Renal pelvis (tissue), 4 donors: ENCODE results near the gene GSTP1. TPM values are rescaled to one million over a fixed set of nuclear protein-coding genes. Genes with fewer than 3 reads are reported as not detected.
"Not testable (repeated sequence)": the region's sequence is repeated elsewhere in the genome, so short reads cannot be mapped to it uniquely, and the experiment has no call there.

Experiments
- DNase-seq: peaks from one replicate; pipeline ENCODE4 v3.0.0-alpha.2; 2013
- polyA plus RNA-seq, 3 donors: library from polyadenylated mRNA; unstranded; fragments of 120-200 nt; gene quantifications; one replicate each; pipeline ENCODE4 v1.2.1, GENCODE V29; 2013; ENCODE audit not compliant: insufficient read length in 3 of 3

Gene GSTP1
- polyA plus RNA-seq, 3 donors, result 728 to 847 (median 806) TPM

DNA sequence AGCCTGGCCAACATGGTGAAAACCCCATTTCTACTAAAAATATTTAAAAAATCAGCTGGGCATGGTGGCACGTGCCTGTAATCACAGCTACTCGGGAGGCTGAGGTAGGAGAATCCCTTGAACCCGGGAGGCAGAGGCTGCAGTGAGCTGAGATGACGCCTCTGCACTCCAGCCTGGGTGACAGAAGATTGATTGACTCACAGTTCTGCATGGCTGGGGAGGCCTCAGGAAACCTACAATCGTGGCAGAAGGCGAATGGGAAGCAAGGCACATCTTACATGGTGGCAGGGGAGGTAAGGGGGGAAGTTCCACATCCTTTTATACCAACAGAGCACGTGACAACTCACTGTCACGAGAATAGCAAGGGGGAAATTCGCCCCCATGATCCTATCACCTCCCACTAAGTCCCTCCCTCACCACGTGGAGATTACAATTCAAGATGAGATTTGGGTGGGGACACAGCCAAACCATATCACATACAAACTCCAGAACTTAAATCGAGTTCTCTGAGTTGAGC lies 5.3 kb downstream of the GSTP1 start:
- not testable (repeated sequence) for DNase-seq

DNA sequence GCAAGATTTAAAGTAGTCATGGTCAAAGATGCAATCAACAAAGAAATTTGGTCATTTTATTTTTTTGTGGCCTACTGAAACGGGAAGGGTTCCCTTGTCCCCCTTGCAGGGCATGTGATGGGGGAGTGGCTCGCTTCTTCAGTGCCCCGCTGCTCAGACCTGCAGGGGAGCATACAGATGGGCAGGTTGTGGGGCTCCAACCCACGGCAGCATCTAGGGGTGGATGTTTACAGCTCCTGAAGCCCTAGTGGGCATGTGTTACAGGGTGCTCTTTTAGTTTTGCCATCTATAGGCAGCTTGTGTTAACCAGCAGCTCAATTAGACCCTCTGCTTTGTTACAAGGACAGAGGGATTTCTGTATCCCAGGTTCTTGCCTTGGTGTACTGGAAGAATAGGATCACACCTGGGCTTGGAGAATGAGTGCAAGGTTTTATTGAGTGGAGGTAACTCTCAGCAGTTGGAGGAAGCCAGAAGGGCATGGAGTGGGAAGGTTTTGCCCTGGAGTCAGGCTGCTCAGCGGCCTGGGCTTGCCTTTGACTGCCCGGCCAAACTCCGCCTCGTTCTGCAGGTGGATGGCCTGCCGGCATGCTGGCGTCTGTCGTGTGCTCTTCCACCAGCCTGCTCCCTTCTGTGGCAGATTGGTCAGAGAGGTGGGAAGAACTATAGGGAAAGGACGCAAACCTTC lies 9.4 kb downstream of the GSTP1 start:
- DNase-seq, result no peak

DNA sequence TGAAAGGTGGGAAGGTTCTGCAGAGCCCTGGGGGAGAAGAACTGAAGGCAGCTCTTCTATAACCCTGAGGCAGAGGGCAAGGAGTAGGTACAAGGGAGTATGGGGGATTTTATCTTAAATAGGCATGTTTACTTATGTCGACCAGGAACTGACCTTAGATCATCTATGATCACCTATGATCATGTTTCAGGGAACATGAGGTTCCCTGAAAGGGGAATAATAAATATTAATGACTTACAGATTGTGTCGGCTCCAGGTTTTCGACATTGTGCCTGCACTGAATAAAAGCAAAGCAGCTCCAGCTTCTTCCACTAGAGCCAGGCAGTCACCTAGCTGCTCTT lies 9.9 kb downstream of the GSTP1 start:
- DNase-seq, result no peak

DNA sequence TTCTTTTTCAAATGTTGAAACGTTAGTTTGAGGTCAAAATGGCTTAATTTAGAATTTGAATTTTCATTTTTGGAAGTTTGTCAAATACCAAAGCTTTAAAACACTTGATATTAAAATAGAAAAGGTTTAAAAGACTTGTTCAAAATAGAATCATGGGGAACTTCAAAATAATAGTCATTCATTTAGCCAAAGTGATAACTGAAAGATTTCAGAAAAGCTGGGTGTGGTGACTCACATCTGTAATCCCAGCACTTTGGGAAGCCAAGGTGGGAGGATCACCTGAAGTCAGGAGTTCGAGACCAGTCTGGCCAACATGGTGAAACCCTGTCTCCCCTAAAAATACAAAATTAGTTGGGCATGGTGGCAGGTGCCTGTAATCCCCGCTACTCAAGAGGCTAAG lies 10.9 kb downstream of the GSTP1 start:
- no peak for DNase-seq

DNA sequence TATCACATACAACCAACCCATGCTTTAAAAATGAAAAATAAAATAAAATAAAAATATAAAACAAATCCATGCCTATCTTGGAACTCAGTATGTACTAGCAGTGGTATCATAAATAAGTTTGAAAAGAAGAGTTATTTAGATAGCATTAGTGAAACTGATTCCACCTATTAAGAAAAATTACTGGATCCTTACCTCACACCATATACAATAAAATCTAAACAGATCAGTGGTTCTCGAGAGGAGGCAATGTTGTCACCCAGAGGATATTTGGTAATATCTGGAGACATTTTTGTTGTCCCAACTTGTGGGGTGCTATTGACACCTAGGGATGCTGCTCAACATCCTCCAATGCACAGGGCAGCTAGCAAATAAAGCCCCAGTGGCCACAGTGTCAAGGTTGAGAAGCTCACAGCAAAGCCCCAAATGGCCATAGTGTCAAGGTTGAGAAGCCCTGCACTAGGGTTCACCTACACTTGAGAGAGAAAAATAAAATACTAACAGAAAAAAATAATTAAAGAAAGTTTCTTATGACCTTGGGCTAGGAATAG lies 13.2 kb downstream of the GSTP1 start:
- no peak for DNase-seq

DNA sequence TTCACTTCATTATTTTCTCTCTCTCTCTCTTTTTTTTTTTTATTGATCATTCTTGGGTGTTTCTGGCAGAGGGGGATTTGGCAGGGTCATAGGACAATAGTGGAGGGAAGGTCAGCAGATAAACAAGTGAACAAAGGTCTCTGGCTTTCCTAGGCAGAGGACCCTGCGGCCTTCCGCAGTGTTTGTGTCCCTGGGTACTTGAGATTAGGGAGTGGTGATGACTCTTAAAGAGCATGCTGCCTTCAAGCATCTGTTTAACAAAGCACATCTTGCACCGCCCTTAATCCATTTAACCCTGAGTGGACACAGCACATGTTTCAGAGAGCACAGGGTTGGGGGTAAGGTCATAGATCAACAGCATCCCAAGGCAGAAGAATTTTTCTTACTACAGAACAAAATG lies 13.8 kb downstream of the GSTP1 start:
- not testable (repeated sequence) for DNase-seq

DNA sequence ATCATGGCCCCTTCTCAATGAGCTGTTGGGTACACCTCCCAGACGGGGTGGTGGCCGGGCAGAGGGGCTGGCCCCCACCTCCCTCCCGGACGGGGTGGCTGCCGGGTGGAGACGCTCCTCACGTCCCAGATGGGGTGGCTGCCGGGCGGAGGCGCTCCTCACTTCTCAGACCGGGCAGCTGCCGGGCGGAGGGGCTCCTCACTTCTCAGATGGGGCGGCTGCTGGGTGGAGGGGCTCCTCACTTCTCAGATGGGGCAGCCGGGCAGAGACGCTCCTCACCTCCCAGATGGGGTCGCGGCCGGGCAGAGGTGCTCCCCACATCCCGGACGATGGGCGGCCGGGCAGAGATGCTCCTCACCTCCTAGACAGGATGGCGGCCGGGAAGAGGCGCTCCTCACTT lies 14.4 kb downstream of the GSTP1 start:
- DNase-seq, result not testable (repeated sequence)

DNA sequence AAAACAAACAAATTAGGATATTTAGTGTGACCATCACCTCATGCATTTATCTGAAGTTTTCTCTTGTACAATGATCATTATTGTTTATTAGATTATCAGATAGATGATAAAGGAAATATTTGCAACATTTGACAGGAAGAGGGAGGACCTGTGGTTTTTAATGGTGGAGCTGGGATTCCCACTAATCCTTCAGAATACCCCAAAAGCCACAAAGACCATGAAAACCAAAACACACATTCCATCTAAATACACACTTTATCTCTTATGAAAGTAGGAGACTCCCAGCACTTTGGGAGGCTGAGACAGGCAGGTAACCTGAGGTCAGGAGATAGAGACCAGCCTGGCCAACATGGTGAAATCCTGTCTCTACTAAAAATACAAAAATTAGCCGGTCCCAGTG lies 15.5 kb downstream of the GSTP1 start:
- no peak for DNase-seq

DNA sequence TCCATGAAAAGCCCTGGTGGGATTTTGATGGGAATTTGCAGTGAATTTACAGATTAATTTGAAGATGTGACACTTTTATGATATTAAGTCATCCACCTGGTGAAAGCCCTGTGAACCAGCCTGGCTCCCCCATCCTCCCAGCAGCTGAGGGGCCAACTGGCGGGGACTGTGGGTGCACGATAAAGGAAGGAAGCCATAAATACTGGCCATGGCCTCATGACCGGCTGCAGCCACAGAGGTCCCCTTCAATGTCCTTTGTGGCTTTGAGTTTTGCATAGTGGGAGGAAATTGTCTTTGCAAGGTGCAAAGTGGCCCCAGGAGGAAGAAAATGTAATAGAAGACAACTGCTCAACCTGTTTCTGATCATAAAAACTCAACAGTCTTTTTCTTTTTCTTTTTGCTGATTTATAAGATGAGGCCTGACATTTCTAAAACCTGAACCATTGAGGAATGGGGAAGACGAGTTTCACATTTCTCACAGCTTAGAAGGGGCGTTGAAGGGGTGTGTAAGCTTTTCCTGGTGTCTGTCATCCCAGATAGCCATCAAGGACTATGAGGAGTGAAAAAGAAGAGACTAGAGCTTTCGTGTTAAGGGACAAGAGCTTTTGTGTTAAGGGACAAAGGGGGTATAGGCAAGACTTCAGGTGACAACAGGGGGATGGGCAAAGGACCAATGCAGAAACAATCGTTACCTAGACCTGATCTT lies 16.9 kb downstream of the GSTP1 start:
- no peak for DNase-seq

DNA sequence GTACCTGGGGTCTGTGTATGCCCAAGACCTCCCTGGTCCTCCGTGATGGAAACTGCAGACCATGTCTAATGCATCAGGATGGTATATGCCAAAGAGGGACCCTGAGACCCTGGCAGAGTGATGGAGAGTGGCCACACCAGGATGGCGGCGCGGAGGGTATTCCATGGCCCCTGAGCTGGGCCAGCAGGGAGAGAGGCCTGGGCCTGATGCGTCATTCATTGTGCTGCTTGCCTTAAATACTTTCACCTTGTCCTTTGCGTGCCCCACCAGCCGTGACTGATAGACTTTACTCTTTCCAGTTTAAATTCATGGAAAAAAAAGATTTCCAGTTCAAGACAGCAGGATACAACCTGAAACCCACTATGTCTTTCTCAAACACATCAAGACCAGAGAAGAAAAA lies 17.5 kb downstream of the GSTP1 start:
- DNase-seq, result no peak

DNA sequence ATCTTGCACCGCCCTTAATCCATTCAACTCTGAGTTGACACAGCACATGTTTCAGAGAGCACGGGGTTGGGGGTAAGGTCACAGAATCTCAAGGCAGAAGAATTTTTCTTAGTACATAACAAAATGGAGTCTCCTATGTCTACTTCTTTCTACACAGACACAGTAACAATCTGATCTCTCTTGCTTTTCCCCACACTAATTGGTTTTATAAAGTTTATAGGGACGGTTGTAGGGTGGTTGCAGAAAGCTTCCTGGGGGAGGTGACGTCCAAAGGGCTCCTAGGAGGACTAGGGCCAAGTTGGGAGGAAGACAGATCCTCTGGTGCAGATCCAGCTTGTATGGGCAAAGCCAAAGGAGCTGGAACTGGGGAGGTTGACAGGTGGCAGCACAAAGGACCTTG lies 20.5 kb downstream of the GSTP1 start:
- DNase-seq, result not testable (repeated sequence)

DNA sequence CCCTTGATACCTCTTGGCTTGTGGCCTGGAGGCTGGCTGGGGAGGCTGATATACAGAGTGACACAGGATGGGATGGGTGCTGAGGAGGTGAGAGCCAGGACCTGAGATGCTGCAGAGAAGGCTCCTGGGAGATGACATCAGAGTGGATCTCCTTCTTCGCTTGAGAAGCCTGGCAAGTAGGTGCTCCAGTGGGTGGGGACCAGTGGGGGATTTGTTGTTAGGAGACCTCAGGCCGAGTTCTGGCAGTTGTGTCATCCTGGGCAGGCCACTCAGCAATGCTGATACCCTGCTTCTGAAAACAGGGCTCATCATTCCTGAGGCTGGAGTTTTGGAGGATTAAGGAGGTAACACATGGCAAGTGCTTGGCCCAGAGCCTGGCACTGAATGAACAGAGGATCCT lies 21.2 kb downstream of the GSTP1 start:
- no peak for DNase-seq

DNA sequence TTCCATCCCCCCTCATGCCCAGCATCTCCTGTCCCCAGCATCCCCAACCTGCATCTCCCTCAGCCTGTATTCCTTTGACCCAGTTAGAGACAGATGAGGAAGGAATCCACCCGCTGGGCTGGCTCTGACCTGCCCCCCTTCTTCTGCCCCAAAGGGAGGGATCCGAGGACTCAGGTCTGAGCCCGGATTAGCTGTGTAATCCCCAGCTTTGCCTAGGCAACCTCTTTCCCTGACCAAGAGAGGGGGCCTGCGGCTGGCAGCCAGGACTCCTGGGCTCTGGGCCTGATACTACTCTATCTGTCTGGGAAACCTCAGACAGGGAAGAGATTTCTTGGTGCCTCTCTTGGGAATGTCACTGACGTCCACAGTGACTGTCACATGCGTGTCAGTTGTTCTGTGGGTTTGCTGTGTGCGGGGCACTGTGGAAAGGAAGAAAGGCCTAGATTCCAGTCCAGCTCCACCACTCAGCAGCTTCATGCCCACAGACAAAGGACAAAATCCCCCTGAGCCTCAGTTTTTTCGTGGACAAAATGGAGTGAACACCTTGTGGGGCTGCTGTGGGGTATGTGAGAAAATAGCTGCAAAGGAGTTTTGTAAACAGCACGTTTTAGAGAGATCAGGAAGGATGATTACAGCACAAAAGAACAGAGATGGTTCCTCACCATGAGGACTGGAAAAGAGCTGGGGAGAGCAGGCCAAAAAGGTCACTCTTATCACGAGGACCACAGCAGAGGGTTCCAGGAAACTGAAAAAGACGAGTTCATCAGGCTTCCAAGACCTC lies 21.8 kb downstream of the GSTP1 start:
- DNase-seq, result no peak

DNA sequence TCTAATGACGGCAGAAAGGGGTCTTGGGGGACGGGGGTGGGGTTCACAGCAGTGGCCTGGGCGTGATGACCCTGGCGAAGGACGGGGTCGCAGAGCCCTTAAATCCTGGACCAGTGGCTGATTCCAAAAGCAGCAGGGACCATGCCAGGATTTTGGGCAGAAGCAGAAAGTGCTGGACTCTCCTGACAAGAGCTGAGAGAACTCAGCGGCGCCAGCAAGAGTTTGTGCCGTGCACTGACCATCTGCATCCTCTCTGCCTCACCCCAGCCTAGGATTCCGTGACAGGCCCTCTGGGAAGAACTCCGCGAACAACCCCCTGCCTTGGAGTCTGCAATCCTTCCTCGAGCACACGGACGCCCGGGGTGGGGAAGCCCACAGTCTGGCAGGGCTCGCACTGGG lies 22.5 kb downstream of the GSTP1 start:
- no peak for DNase-seq

DNA sequence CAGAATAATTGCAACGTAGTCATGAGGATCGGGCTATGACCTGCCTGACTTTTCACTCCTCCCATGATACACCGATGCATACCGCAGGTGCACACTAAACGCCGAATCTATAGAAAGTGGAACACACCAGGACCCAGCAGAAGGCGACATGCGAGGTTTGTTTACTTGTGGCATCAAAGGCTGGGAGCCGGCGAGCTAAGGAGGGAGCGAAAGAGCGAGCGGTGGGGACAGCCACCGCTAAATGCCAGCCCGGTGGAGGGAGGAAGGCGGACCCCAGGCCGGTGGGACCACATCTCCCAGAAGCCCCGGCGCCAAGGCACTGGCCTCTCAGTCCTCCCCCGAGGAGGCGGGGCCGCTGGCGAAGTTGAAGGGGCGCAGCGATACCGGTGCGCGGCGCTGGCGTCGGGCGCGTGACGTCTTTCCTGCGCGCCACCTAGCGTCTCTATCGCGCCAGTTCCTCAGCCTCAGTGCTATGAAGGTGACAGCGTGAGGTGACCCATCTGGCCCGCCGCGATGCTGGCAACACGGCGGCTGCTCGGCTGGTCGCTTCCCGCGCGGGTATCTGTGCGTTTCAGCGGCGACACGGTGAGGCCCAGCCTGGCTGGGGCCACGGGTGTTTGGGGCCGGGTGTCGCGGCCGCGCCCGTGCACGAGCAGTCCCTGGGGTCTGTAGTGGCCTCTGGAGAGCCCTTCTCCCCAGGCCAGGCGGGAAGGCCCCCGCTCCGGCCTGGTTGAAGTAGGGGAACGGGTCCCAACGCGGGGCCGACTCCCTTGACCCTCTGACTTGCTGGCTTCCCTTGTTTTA lies 23.1 kb downstream of the GSTP1 start, which contains the start of gene NDUFV1:
Gene NDUFV1 (plus strand): TSS at position 445 of the 804 bp plus-strand sequence. CDS start 69 bp downstream, at position 514.
- DNase-seq, result peak; percentile 96

DNA sequence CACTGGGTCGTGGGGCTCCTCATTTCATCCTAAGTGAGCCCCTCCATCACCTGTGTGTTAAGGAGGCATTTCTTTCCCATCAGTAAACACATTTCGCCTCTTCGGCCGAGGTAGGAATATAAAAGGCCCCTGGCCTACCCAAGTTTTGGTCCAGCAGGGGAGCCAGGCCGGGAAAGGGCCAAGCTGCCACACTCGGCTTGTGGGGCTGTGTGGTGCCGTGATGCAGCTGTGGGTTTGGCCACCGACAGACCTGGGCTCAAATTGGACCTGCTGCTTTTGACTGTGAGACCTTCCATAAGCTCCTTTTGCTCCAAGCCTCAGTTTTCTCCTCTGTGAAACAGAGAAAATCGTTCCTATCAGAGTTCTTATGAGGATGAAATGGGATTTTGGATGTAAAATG lies 23.9 kb downstream of the GSTP1 start:
- no peak for DNase-seq

DNA sequence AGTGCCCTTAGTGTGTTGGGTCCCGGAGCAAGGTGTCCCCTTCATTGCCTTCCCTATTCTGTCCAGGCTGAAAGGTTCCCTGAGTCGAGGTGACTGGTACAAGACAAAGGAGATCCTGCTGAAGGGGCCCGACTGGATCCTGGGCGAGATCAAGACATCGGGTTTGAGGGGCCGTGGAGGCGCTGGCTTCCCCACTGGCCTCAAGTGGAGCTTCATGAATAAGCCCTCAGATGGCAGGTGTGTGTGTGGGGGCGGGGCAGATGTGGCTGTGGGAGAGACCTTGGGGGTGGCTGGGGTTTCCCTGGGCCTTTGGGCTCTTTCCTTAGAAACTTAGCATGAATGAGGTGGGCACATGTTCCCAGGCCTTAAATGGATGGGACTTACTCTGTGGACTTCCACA lies 24.9 kb downstream of the GSTP1 start:
- no peak for DNase-seq

DNA sequence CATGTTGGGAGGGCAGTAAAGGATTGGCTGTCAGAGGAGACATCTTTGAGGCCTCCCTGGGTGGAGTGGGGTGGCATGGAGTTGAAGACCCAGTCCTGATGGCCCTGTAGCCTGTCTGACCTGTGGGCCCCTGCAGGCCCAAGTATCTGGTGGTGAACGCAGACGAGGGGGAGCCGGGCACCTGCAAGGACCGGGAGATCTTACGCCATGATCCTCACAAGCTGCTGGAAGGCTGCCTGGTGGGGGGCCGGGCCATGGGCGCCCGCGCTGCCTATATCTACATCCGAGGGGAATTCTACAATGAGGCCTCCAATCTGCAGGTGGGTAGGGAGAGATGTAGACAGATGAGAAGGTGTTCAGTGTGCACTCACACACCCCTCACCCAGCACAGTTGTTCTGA lies 25.7 kb downstream of the GSTP1 start:
- no peak for DNase-seq

DNA sequence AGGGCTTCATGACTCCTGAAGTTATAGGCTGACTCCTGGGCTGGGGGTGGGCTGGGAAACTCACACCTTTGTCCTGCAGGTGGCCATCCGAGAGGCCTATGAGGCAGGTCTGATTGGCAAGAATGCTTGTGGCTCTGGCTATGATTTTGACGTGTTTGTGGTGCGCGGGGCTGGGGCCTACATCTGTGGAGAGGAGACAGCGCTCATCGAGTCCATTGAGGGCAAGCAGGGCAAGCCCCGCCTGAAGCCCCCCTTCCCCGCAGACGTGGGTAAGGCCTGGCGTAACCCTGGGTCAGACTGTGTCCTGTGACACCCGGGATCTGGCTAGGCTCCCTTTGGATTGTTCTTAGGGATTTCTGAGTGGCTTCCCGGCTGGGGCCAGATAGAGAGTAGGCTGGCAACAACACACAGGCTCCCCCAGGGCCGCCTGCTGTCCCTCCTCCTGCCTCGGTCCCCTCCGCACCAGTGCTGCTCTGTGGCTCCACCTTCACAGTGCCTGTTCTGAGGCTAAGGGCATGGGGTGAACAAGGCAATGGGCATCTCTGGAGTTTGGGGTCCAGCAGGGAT lies 26.8 kb downstream of the GSTP1 start:
- DNase-seq, result no peak

DNA sequence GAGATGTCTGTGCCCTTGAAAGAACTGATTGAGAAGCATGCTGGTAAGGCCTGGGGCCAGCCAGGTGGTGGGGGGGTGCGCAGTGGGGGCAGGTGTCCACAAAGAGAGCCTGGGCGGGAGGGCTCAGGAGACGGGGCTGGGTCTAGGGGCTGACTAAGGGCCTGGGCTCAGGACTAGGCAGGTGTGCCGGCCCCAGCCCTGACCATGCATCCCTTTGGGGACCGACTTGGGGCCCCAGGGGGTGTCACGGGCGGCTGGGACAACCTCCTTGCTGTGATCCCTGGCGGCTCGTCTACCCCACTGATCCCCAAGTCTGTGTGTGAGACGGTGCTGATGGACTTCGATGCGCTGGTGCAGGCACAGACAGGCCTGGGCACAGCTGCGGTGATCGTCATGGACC lies 27.6 kb downstream of the GSTP1 start:
- DNase-seq, result no peak
